ENCODE measurements around the gene NR2E3.

DNA sequence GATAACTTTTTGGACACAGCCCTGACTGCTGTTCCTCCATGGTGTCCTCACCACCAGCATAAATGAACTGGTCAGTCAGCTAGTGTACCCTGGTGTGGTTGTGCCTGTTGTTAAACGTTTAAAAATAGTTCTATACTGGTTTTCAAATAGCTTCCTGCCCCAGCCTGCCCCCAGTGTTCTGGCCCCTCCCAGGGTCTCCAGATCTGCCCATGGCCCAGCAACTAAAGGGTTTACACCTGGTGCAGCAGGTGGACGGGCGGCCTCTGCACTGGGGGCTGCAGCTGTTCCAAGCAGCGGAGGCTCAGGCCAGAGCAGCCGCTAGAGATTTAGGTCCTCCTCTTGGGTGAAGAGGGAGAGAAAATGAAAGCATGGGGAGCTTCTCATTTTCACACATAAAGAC lies 6.1 kb upstream of the NR2E3 start:
- TF ChIP-seq, protein P1, sequence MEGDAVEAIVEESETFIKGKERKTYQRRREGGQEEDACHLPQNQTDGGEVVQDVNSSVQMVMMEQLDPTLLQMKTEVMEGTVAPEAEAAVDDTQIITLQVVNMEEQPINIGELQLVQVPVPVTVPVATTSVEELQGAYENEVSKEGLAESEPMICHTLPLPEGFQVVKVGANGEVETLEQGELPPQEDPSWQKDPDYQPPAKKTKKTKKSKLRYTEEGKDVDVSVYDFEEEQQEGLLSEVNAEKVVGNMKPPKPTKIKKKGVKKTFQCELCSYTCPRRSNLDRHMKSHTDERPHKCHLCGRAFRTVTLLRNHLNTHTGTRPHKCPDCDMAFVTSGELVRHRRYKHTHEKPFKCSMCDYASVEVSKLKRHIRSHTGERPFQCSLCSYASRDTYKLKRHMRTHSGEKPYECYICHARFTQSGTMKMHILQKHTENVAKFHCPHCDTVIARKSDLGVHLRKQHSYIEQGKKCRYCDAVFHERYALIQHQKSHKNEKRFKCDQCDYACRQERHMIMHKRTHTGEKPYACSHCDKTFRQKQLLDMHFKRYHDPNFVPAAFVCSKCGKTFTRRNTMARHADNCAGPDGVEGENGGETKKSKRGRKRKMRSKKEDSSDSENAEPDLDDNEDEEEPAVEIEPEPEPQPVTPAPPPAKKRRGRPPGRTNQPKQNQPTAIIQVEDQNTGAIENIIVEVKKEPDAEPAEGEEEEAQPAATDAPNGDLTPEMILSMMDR (conservative IDR thresholded peaks at IDR 0.05 in 1 of 2, IDR thresholded peaks at IDR 0.05 in 1 of 2; ENCODE audit: extremely low read depth in 1 of 2, insufficient read depth in 1 of 2, low read depth in 1 of 2, low read length in 2 of 2) = no peak
- no peak for TF ChIP-seq EZH2 (IDR thresholded peaks at IDR 0.05; ENCODE audit: borderline replicate concordance, low read length)

Data from mammary epithelial cell (primary cell).